Measurements from ENCODE around the gene BANP.
"Not testable (repeated sequence)": the region's sequence is repeated elsewhere in the genome, so short reads cannot be mapped to it uniquely, and the experiment has no call there.

Gene BANP

DNA sequence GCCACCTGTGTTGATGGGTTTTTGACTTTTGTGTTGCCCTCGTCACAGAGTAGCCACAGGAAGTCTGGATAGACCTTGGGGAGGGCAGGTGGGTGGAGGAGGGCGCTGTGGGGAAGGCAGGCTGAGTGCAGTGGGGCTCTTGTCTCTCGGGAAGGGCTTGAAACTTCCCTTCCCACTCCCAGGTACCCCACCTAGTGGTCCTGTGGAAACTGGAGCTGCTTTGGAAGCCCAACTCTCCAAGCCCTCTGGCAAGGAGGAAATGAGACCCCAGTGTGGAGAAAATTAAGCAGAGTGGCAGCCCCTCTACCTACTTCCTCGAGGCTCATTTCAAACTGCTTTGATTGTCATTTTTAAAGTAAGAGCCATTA is 24.1 kb upstream of the BANP start:
- no peak for DNase-seq (ENCODE audit: low read depth in 2 of 2)

DNA sequence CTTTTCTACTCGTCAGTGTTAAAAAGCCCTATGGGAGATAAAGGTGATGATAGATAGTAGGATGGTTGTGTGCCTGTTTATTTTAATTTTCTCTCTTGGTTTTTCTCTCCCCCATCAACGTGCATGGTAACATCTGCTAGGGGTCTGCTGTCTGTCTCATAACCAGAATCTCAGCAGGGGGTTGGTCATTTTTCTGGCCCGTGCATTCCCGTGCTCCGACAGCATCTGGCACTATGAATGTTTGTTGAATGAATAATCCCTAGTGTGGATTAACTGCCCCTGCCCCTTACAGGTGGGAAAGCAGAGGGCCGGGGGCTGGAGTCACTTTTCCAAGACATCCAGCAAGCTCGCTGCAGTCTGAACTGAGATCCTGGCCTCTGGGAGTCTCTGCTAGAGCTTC is 21.2 kb upstream of the BANP start:
- DNase-seq (ENCODE audit: low read depth in 2 of 2) = no peak

DNA sequence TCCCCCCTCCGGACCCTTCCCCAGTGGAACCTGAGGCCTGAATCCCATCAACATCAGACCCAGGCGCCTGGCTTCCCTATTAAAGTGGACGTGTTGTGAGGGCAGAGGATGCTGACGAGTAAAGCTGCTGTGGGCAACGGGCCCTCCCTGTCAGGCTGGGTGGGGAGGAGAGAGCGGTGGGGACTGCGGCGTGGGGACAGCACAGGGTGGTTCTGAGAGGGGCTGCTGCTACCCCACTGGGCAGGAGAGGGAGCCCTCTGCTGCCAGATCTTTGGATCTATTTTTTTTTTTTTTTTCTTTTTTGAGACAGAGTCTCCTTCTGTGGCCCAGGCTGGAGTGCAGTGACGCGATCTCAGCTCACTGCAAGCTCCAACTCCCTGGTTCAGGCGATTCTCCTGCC is 20.8 kb upstream of the BANP start:
- no peak for DNase-seq (ENCODE audit: low read depth in 2 of 2)

DNA sequence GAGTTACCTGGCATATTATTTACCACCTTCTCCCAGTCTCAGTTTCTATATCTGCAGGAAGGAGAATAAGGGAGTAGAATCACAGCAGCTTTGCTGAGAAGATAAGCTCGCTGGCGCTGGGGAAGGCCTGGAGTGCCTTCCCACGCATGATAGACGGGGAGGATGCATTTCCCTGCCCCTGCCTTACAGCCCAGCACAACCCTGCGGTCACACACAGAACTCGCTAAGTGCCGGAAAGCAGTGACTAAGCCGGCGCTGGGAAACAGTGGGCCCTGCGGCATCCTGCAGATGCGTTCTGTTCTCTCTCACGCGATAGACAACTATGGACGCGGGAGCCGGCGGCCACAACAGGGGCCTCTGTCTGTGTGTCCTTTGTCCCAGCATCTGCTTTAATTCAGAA is 19.7 kb upstream of the BANP start:
- DNase-seq (ENCODE audit: low read depth in 2 of 2) = no peak

DNA sequence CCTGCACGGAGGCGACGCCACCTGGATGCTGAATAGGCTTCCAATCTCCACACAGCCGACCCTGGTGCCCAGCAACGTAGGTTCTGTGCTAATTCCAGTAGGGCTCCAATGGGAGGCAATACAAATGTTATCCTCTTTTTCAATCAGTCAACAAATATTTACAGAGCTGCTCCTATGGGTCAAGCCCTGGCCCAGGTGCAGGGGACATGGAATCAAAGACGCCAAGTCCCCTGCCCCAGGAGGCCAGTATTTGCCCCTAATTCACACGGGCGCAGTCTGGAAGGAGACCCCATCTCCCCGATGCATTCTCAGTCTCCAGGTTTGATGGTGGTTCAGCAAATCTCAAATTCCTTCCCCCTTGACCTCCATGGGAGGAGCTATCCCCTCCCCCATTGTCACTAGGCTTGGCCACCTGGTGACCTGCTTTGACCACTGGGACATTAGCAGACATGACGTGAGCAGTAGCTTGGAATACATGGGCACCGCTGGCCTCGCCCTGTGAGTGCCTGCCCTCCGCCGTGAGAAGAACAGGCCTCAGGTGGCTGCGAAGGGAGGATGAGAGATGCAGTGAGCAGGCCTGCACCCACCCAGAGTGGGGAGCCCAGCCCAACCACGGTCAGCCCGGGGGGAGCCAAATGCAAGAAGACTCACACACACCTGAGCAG is 18.6 kb upstream of the BANP start:
- DNase-seq (ENCODE audit: low read depth in 2 of 2) = not testable (repeated sequence)

DNA sequence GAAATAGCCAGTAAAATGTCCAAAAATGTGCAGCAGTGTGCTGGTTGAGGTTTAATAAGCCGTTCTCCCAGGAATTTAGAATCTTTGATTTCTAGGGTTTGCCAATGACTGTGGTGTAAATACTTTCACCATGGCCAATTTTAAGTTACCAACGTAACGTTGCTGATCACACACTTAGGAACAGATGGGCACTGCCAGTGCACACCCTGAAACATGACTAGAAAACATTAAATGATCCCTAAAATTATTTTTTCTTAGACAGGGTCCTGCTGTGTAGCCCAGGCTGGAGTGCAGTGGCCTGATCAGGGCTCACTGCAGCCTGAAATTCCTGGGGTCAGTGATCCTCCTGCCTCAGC is 18.1 kb upstream of the BANP start:
- no peak for DNase-seq (ENCODE audit: low read depth in 2 of 2)

DNA sequence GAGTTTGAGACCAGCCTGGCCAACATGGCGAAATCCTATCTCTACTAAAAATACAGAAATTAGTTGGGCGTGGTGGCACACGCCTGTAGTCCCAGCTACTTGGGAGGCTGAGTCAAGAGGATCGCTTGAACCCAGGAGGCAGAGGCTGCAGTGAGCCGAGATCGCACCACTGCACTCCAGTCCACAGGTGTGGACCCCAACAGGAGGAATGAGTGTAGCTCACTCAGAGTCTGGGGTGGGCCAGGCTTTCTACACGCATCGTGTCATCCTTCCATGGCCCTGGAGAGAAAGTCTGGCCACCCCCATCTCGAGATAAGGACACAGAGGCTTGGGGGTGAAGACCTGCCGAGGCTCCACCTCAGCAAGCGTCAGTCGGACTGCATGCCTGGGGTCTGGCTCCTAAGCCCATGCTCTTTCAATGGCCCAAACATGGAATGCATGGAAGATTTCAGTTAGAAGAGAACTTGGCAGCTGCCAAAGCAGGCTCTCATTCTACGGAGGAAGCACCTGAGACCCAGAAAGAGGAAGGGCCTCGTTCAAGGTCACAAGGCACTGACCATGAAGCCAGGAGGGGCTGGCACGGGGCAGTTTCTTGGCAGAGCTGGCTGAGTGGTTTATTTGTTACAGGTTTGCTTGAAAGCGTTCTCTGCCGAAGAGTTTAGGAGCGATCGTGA is 16.3 kb upstream of the BANP start:
- not testable (repeated sequence) for DNase-seq (ENCODE audit: low read depth in 2 of 2)

DNA sequence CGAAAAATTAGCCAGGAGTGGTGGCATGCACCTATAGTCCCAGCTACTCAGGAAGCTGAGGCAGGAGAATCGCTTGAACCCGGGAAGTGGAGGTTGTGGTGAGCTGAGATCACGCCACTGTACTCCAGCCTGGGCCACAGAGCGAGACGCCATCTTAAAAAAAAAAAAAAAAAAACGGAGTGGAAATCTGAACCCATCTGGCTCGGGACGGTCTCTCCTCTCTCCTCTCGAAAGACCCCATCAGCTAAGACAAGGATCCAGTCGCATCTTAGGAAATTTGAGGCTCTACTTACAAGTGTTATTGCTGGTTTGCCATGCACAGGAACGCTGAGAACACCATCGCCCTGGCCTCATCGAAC is 15.2 kb upstream of the BANP start:
- DNase-seq (ENCODE audit: low read depth in 2 of 2) = not testable (repeated sequence)

DNA sequence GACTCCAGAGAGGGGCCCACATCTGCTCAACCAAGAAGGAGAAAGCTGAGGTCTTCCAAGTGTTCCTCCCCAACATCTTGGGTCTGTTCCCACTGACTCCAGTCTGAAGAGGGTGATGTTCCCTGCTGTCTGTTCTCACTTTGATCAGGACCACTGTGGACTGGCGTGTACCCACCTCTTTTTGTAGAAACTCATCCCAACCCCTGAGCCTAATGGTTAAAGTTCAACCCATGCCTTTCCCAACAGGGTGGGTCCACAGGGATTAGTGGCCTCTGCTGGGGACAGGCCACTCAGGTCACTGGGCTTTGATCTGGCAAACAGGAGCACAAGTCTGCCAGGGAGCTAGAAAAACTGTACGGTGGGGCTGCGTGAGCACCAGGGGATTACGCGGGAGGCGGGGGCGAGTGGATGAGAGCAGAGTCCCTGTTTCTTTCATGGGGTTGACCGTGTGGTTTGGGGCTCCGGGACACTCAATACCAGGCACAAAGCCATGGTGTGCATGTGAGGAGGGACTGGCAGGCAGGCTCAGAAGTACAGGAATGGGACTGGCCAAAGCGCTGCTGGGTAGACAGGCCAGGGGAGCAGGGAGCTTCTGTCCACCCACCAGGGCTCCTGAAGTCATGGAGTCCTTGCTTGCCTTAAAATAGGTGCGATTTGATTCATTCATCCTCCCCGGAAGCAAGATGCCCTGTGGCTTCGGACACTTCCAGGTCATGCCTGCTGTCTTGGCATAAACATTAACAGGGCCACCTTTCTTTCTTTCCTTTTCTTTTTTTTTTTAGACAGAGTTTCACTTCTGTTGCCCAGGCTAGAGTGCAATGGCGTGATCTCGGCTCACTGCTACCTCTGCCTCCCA is 14.6 kb upstream of the BANP start, which contains the start of gene CA5A:
Gene CA5A (minus strand): TSS at position 155 of the 856 bp plus-strand sequence. CDS start 79 bp downstream, at position 76.
- no peak for DNase-seq (ENCODE audit: low read depth in 2 of 2)

DNA sequence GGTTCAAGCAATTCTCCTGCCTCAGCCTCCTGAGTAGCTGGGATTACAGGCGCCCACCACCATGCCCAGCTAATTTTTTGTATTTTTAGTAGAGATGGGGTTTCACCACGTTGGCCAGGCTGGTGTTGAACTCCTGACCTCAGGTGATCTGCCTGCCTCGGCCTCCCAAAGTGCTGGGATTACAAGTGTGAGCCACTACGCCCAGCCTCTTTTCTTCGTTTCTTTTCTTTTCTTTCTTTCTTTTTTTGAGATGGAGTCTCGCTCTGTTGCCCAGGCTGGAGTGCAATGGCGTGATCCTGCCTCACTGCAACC is 14.0 kb upstream of the BANP start:
- DNase-seq (ENCODE audit: low read depth in 2 of 2) = not testable (repeated sequence)

DNA sequence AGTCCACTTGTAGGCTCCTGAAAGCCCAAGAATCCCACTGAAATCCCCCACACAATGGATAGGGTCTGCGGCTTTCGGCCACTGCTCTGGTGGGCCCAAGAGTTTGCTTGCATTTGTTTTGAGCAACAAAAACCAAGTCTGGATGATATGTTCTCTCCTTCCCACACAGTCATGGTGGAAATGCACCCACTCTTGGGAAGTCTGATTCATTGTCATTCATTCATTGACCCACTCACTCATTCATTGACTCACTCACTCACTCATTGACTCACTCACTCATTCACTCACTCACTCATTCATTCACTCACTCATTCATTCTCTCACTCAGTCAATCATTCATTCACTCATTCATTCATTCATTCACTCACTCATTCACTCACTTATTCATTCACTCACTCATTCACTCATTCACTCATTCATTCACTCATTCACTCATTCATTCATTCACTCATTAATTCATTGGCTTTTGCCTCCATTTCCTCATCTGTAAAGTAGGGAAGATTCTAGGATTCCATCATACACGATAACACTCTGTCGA is 12.8 kb upstream of the BANP start:
- no peak for DNase-seq (ENCODE audit: low read depth in 2 of 2)

DNA sequence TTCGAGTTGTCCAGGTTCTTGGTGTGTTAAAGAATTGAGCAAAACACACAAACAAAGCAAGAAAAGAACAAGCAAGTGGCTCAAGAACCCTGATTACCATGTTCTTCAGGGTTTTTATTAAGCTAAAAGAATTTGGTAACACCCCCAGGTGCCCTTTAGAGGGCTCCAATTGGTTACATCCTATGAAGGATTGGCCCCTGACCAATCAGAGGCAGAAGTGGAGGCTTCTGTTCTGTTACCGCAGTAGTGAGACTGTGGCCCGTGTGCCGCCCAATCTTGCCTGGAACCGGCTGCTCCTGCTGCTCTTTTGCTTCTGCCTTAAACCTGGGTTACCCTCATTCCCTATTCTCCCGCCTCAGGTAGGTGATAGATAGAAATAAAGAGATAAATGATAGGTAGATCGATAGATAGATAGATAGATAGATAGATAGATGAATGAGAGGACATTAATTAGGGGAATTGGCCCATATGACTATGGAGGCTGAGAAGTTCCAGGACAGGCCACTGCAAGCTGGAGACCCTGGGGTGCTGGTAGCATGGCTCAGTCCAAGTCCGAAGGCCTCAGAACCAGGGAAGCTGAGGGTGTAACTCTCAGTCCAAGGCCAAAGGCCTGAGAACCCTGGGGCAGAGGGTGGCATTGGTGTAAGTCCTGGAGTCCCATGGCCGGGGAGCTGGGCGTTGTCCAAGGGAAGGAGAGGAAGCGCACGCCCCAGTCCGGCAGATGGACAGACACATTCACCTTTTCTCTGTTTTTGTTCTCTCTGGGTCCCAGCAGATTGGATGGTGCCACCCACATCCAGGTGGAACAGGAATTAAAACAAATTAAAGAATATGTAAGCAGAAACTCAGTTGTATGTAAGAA is 11.4 kb upstream of the BANP start:
- no peak for DNase-seq (ENCODE audit: low read depth in 2 of 2)

DNA sequence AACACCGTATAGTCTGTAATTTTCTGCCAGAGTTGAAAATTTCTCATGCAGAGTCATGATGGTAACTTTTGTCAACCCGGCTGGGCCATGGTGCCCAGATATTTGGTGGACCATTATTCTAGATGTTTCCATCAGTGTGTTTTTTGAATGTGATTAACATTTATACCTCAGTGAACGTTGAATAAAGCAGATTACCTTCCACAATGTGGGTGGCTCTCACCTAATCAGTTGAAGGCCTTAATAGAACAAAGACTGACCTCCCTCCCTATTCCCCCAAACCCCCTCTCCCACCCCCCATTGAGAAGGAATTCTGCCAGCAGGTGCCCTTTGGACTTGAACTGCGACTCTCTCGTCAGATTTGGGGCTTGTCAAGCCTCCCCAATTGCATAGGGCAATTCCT is 8.6 kb upstream of the BANP start:
- DNase-seq (ENCODE audit: low read depth in 2 of 2) = no peak

DNA sequence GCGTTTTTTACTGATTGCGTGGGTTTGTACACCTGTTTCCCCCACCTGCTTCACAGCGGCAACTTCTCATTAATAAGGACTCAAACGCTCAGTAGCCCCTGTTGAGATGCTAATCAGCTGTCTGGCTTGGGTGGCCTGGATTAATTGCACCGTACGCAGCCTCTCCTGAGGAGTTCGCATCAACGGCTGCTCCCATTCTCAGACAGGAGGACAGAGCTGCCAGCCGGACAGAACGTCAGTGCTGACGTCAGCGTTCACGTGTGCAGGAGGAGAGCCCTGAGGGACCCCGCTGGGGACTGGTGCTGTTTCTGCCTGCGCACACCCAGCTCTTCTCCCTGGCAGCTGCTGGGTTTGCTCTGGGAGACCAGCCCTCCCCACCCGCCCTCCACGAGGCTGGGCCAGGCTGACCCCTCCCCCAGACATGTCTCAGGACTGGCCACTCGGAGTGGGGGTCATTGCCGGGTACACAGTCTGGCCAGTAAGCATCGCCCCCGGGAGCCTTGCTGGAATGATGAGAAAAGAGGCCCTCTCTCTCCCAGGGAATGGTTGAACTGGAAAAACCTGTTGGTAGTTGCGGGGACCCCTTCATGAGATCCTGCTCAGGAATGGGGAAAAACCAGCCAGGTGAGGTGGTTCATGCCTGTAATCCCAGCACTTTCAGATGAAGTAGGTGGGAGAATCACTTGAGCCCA is 5.7 kb upstream of the BANP start:
- no peak for DNase-seq (ENCODE audit: low read depth in 2 of 2)

DNA sequence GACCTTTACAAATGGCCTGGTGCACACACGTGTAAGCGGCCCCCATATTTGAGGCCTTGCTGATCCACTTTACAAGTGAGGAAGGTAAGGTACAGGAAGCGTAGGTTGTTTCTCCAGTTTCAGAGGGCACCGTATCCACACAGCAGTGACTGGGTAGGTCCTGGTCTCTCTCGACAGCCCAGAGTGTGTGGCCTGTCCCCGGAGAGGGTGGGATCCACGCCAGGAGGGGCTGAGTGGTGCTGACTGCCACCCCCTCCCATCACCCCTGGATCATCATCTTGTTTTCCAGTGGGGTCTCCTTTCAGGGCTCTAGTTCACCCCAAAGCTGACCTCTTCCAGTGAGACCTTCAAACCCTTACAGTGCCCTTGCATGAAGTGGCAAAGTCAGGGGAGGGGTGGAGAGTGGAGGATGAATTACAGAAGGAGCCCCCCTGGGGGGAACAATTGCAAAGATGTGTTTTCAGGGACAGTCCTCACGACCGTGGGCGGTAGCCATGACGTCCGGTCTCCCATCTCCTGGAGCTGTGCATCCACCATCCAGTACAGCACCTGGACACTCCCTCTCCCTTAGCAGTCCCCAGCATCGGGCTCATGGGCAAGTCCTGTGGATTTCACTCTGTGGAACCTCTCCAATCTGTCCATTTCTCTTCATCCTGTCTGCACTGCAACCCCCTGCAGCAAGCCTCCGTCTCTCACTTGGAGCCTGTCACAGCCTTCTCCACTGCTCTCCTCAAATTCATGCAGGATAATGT is 4.5 kb upstream of the BANP start:
- no peak for DNase-seq (ENCODE audit: low read depth in 2 of 2)

DNA sequence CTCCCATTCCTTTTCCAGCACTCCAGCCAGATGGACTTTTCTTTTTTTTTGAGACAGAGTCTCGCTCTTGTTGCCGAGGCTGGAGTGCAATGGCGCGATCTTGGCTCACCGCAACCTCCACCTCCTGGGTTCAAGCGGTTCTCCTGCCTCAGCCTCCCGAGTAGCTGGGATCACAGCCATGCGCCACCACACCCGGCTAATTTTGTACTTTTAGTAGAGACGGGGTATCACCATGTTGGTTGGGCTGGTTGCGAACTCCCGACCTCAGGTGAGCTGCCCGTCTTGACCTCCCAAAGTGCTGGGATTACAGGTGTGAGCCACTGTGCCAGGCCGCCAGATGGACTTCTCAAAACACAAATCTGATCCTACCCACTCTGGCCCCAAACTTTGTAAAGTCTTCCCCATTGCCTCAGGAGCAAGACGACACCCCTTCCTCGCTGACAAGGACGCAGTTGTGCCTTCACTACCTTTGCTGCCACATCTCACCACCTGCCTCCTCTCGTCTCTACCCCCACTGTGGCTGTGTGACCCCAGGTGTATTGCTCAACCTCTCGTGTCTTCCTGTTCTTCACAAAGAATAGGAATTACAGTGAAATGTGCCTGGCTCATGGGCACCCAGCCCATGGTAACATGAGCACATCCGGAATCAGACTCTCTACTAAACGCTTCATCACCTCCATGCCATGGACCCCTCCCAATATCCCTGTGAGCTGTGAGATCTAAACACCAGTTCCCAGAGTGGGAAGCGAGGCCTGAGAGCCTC is 3.7 kb upstream of the BANP start:
- DNase-seq (ENCODE audit: low read depth in 2 of 2) = no peak

DNA sequence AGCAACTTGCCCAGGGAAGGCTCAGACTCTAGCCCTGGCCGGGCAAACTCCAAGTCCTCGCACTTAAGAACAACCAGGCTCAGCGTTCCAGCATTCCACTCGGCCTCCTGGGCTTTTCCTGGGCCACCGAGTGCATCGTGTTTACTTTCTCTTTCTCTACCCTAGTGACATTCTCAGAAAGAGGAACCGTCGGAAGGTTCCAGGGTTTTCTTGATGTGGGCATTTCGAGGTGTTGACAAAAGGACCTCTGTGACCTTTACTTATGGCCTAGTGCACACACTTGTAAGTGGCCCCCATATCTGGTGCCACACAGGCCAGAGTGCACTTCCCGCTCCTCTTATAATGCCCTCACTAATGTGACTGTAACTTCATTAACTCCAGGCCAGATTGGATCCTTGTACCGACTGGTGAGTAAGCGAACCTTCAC is 3.1 kb upstream of the BANP start:
- DNase-seq (ENCODE audit: low read depth in 2 of 2) = no peak

DNA sequence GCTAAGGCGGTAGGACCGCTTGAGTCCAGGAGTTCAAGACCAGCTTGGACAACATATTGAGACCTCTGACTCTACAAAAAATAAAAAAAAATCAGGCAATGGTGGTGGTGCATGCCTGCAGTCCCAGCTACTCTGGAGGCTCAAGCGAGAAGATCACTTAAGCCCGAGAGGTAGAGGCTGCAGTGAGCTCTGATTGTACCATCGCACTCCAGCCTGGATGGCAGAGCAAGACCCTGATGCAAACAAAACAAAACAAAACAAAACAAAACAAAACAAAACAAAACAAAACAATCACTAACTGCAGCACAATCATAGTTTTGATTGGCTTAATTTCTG is 2.5 kb upstream of the BANP start:
- DNase-seq (ENCODE audit: low read depth in 2 of 2) = no peak

DNA sequence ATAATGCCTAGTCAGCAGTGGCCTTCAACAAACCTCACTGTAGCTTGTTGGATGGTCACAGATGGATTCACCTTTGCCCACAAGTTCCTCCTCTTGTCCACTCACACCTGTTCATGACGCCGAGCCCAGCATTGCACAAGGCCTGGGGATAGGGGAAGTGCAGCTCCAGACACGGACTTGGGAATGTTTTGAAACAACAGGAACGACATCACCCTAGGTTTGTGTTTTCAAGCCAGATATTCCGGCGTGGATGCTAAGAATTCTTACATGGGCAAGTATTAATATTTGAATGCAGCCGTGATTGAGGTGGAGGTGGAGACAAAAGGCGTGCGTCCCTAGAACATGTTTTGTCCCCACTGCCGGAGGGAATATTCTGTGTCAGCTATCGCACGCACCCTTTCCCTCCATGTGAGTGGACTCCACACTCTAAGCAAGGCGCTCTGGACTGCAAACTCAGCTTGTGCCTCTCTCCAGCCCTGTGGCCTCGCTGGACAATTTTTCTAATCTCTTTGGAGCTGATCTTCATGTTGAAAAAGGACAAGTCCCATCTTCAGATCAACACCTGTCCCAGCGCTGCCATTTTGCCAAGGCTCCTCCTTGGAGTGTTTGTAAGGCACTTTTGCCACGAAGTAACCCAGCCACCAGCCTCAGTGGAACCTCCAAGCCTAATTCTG is 2.0 kb upstream of the BANP start:
- no peak for DNase-seq (ENCODE audit: low read depth in 2 of 2)
